PC-9 (cell line): ENCODE results near the gene ECSCR. TPM values are rescaled to one million over a fixed set of nuclear protein-coding genes. Genes with fewer than 3 reads are reported as not detected.

Source experiments
- BruUV-seq: library from RNA; stranded (reverse); fragments of 400-500 nt; replicated peaks from 2 replicates; lab custom pipeline; 2021; lab: Mats Ljungman, UMichigan
- CTCF ChIA-PET: fragments of 300-600 bp; sonication (Branson Sonifier 250); formaldehyde crosslinking; loops from one replicate; lab custom pipeline; 2022; ENCODE audit warnings: antibody characterized with exemption; lab: Charles Lee
- POLR2A ChIA-PET: fragments of 300-600 bp; sonication (Branson Sonifier 250); formaldehyde crosslinking; loops from one replicate; lab custom pipeline; 2022; ENCODE audit warnings: antibody characterized with exemption; ENCODE audit not compliant: unreplicated experiment; lab: Charles Lee
- DNase-seq, 2 experiments: peaks; one replicate each; pipeline versions ENCODE4 v3.0.0 to v3.0.0-alpha.2; 2015 to 2022; ENCODE audit warnings: mixed read lengths in 1 of 2
- H2AFZ ChIP-seq: fragments of 200-600 bp; sonication (generic); 2 replicates; pipeline ENCODE4 v1.8.1; 2017; ENCODE audit warnings: antibody characterized with exemption
- H3F3A ChIP-seq: fragments of 200-600 bp; sonication (generic); 2 replicates; pipeline ENCODE4 v1.8.1; 2017; ENCODE audit warnings: antibody characterized with exemption, mild to moderate bottlenecking, low read depth; ENCODE audit not compliant: insufficient read depth
- H3K27ac ChIP-seq: fragments of 200-600 bp; sonication (generic); 2 replicates; pipeline ENCODE4 v1.6.1; 2016; ENCODE audit warnings: mixed run types
- H3K27me3 ChIP-seq: fragments of 200-600 bp; sonication (generic); 2 replicates; pipeline ENCODE4 v1.6.1; 2016; ENCODE audit warnings: low read depth, mixed run types; ENCODE audit not compliant: insufficient read depth
- H3K36me3 ChIP-seq: fragments of 200-600 bp; sonication (generic); 2 replicates; pipeline ENCODE4 v1.6.1; 2016; ENCODE audit warnings: low read depth, mixed run types
- H3K4me1 ChIP-seq: fragments of 200-600 bp; sonication (generic); replicated peaks from 2 replicates; pipeline ENCODE4 v1.6.1; 2016; ENCODE audit warnings: mixed run types; ENCODE audit not compliant: insufficient read depth
- H3K4me2 ChIP-seq: fragments of 200-600 bp; sonication (generic); 2 replicates; pipeline ENCODE4 v1.6.1; 2017; ENCODE audit warnings: mixed run types
- H3K4me3 ChIP-seq: fragments of 200-600 bp; sonication (generic); 2 replicates; pipeline ENCODE4 v1.6.1; 2016; ENCODE audit warnings: mixed run types
- H3K79me2 ChIP-seq: fragments of 200-600 bp; sonication (generic); 2 replicates; pipeline ENCODE4 v1.6.1; 2017; ENCODE audit warnings: low read depth, mixed run types
- H3K9me2 ChIP-seq: fragments of 200-600 bp; sonication (generic); 2 replicates; pipeline ENCODE4 v1.8.1; 2017; ENCODE audit warnings: mild to moderate bottlenecking; ENCODE audit not compliant: insufficient read depth
- H3K9me3 ChIP-seq: fragments of 200-600 bp; sonication (generic); 2 replicates; pipeline ENCODE4 v1.8.1; 2016; ENCODE audit warnings: low read depth; ENCODE audit not compliant: insufficient read depth
- H4K20me1 ChIP-seq: fragments of 200-600 bp; sonication (generic); 2 replicates; pipeline ENCODE4 v1.8.1; 2017; ENCODE audit not compliant: insufficient read depth
- EZH2 ChIP-seq: fragments of 200-600 bp; sonication (generic); IDR thresholded peaks from 2 replicates; pipeline ENCODE4 v1.8.0; 2017; ENCODE audit warnings: antibody characterized with exemption, low read depth
- intact Hi-C: fragments of 100-400 bp; cut with micrococcal nuclease; formaldehyde crosslinking; loops from one replicate; pipeline ENCODE4 v1.10.0; 2022; ENCODE audit not compliant: unreplicated experiment
- total RNA-seq: library from RNA; stranded (reverse); gene quantifications from 2 replicates; pipeline ENCODE4 v1.2.3, GENCODE V29; 2021
- TF ChIP-seq, protein P1 (sequence below): fragments of 200-600 bp; sonication (generic); conservative IDR thresholded peaks from 2 replicates; pipeline ENCODE4 v1.6.1; 2017; ENCODE audit warnings: mixed run types, antibody characterized with exemption, mild to moderate bottlenecking, moderate library complexity

The ECSCR gene
- total RNA-seq, 1 experiment from 2014 or later, result not detected

DNA sequence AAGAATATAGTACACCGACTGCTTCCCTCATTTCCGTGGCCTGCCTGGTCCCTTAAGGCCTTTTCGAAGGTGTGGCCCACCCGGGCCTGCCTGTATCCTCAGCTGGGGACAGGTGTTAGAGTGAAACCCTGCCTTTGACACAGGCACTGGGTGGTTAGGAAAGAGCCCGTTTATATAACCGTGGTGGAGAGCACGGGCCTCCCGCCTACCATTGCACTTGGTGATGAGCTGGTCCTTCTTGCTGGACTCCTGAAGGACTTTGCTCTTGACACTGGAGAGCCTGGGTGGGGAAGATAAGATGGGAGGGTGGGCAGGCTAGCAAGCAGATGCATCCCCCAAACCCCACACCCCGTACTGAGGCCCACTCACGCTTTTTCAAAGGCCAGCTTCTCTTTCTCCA lies 61.0 kb downstream of the ECSCR start:
- no peak overlapping the region for H2AFZ ChIP-seq
- DNase-seq, result no peak

DNA sequence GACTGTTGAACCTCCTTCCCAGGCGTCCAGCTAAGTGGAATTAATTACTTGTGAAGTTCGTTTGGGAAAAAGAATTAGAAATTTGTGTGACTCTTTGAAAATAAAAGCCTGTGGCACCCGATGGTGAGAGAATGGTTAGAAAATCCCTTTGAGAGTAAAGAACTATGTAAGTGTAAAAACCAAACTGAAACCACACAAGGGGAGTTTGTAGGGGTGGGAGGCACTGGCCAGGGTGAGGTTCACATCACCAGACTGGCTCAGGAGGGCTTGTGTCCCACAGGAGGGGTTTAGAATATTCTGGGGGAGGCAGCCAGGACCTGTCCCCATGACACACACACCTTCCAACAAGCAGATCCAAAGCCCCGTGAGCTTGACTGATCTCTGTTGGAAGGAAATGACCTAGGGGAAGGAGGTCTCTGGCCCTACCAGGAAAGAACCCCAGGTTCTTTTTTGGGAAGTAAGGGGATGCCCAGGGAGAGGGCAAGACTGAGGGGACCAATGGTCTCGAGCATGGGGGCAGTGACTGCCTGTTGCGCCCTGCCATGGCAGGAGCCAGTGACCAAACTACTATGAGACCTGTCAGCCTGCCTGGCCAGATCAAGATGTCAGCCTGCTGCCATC lies 62.9 kb downstream of the ECSCR start:
- H3K4me1 ChIP-seq, result peaks cover 26% of the 10 kb centered on the region
- no peaks in the 10 kb centered on the region for H3K9me3 ChIP-seq
- H3K9me2 ChIP-seq, result no peaks in the 10 kb centered on the region
- no peak for DNase-seq
- BruUV-seq, result no TSS peak
- no peaks in the 10 kb centered on the region for H4K20me1 ChIP-seq
- TF ChIP-seq, protein P1, sequence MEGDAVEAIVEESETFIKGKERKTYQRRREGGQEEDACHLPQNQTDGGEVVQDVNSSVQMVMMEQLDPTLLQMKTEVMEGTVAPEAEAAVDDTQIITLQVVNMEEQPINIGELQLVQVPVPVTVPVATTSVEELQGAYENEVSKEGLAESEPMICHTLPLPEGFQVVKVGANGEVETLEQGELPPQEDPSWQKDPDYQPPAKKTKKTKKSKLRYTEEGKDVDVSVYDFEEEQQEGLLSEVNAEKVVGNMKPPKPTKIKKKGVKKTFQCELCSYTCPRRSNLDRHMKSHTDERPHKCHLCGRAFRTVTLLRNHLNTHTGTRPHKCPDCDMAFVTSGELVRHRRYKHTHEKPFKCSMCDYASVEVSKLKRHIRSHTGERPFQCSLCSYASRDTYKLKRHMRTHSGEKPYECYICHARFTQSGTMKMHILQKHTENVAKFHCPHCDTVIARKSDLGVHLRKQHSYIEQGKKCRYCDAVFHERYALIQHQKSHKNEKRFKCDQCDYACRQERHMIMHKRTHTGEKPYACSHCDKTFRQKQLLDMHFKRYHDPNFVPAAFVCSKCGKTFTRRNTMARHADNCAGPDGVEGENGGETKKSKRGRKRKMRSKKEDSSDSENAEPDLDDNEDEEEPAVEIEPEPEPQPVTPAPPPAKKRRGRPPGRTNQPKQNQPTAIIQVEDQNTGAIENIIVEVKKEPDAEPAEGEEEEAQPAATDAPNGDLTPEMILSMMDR, result no peak
- no peak for TF ChIP-seq EZH2
- no peaks in the 10 kb centered on the region for H3K79me2 ChIP-seq
- no peaks in the 10 kb centered on the region for H3K36me3 ChIP-seq
- intact Hi-C loops, result no loop called here
- CTCF ChIA-PET, result no interaction called here
- H3K27me3 ChIP-seq, result no peaks in the 10 kb centered on the region
- POLR2A ChIA-PET, result no interaction called here
- H3K27ac ChIP-seq, result no peak overlapping the region
- H2AFZ ChIP-seq, result no peak overlapping the region
- H3K4me3 ChIP-seq, result no peak overlapping the region
- no peak overlapping the region for H3K4me2 ChIP-seq
- H3F3A ChIP-seq, result peaks cover 14% of the 10 kb centered on the region; the same call in 1 of the 2 replicates

More for the DNA sequence above, 61.0 kb downstream of the ECSCR start:
- Histone ChIP-seq H3K4me3 (no peak overlapping the region), H3K36me3 (no peaks in the 10 kb centered on the region), H3K4me1 (peaks cover 15% of the 10 kb centered on the region), H3F3A (peaks cover 8% of the 10 kb centered on the region; the same call in 1 of the 2 replicates), H3K79me2 (no peaks in the 10 kb centered on the region), H3K4me2 (no peak overlapping the region), H3K27me3 (no peaks in the 10 kb centered on the region), H3K9me3 (no peaks in the 10 kb centered on the region), H4K20me1 (no peaks in the 10 kb centered on the region), H3K27ac (no peak overlapping the region), H3K9me2 (no peaks in the 10 kb centered on the region)
- CTCF ChIA-PET, result interaction anchor here (0.6 kb wide), 1 partner anchor 113 kb away, joined by 4 read pairs; no protein-coding TSS in a partner anchor
- POLR2A ChIA-PET, result no interaction called here
- TF ChIP-seq EZH2, result no peak
- TF ChIP-seq, protein P1, result no peak
- intact Hi-C loops, result no loop called here
- no TSS peak for BruUV-seq

Other genes starting within 250 kb of the ECSCR start
- 129 and 145 TPM in 2 replicates for gene MATR3, start 169.0 kb downstream of the ECSCR start, total RNA-seq
- gene PAIP2, start 120.9 kb downstream of the ECSCR start, total RNA-seq, result 79.4 and 90.5 TPM in 2 replicates
- 1.9 TPM in 2 replicates for gene SLC23A1, start 79.4 kb downstream of the ECSCR start, total RNA-seq
- gene MZB1, start 72.8 kb downstream of the ECSCR start, total RNA-seq, result 0.50 and 0.52 TPM in 2 replicates
- 2.6 and 2.9 TPM in 2 replicates for gene PROB1, start 67.6 kb downstream of the ECSCR start, total RNA-seq
- 6.5 and 9.6 TPM in 2 replicates for gene SPATA24, start 58.7 kb downstream of the ECSCR start, total RNA-seq
- gene DNAJC18, start 23.2 kb downstream of the ECSCR start, total RNA-seq, result 8.9 and 9.3 TPM in 2 replicates
- gene SMIM33, start 8.3 kb upstream of the ECSCR start, total RNA-seq, result not detected in 2 replicates
- 27.4 and 27.6 TPM in 2 replicates for gene STING1, start 20.0 kb upstream of the ECSCR start, total RNA-seq
- 86.2 and 115 TPM in 2 replicates for gene UBE2D2, start 98.6 kb upstream of the ECSCR start, total RNA-seq
- 59.9 and 68.2 TPM in 2 replicates for gene CXXC5, start 185.6 kb upstream of the ECSCR start, total RNA-seq